ENCODE measurements around the gene AARS2. TPM values are rescaled to one million over a fixed set of nuclear protein-coding genes. Genes with fewer than 3 reads are reported as not detected.

Gene AARS2
- total RNA-seq: 10 to 100 TPM in 1 of 2 donors, 1 to 10 TPM in 1; 9.6 to 17.8 TPM

GRCh38 chr6:44312901-44313788 lies at the start of gene AARS2:
Gene AARS2 (minus strand): TSS chr6:44313347. CDS start chr6:44313323, 24 bp downstream.
- no peaks in the 10 kb centered on the region for H3K9me3 ChIP-seq
- no peaks in the 10 kb centered on the region for H3K27me3 ChIP-seq
- peak within 1 kb of the TSS; percentile 54 to 97 for H3K4me3 ChIP-seq
- 2 to 4% methylated on average over 17 to 50 of the region's 52 CpGs for WGBS, 2 donors
- TF ChIP-seq POLR2A (IDR thresholded peaks at IDR 0.05) (peak; percentile 70 to 93 (median 89)), CTCF (IDR thresholded peaks at IDR 0.05) (peak; percentile 91 to 98 (median 96))
- H3K36me3 ChIP-seq (replicated peaks in 1 of 2; ENCODE audit: insufficient read depth in 1 of 2, low read depth in 2 of 2): peaks cover 11 to 17% of the 10 kb centered on the region in 2 donors
- ATAC-seq (peak; percentile 99), DNase-seq (peak; percentile 89 to 92 (median 90))
- peak within 1 kb of the TSS; percentile 21 to 75 (median 70) for H3K27ac ChIP-seq
- intact Hi-C loops (cut with DNase I): no loop called here
- peaks cover 10% of the 10 kb centered on the region for H3K4me1 ChIP-seq

GRCh38 chr6:44361947-44362346 lies 48.8 kb upstream of the AARS2 start:
- ATAC-seq (no peak), DNase-seq (no peak)
- Histone ChIP-seq H3K27ac (no peak overlapping the region), H3K4me1 (no peaks in the 10 kb centered on the region), H3K4me3 (no peak overlapping the region), H3K36me3 (replicated peaks in 1 of 2; ENCODE audit: insufficient read depth in 1 of 2, low read depth in 2 of 2) (no peaks in the 10 kb centered on the region), H3K27me3 (no peaks in the 10 kb centered on the region), H3K9me3 (no peaks in the 10 kb centered on the region)
- no peak for TF ChIP-seq CTCF (IDR thresholded peaks at IDR 0.05)
- WGBS, 2 donors: 60% methylated on average over 6 of the region's 6 CpGs
- intact Hi-C loops (cut with DNase I): no loop called here

GRCh38 chr6:44359973-44360372 lies 46.8 kb upstream of the AARS2 start:
- ATAC-seq (no peak), DNase-seq (no peak)
- Histone ChIP-seq H3K4me3 (no peak overlapping the region), H3K36me3 (replicated peaks in 1 of 2; ENCODE audit: insufficient read depth in 1 of 2, low read depth in 2 of 2) (no peaks in the 10 kb centered on the region), H3K4me1 (no peaks in the 10 kb centered on the region), H3K27ac (no peak overlapping the region), H3K27me3 (no peaks in the 10 kb centered on the region), H3K9me3 (no peaks in the 10 kb centered on the region)
- 70 to 78% methylated on average over 3 of the region's 3 CpGs for WGBS, 2 donors
- intact Hi-C loops (cut with DNase I): no loop called here
- no peak for TF ChIP-seq POLR2A (IDR thresholded peaks at IDR 0.05)
- no peak for TF ChIP-seq CTCF (IDR thresholded peaks at IDR 0.05)

GRCh38 chr6:44356487-44356886 lies 43.3 kb upstream of the AARS2 start:
- WGBS, 2 donors: 35 to 47% methylated on average over 1 of the region's 1 CpG
- ATAC-seq: no peak
- Histone ChIP-seq H3K4me3 (no peak overlapping the region), H3K27me3 (no peaks in the 10 kb centered on the region), H3K9me3 (no peaks in the 10 kb centered on the region), H3K36me3 (replicated peaks in 1 of 2; ENCODE audit: insufficient read depth in 1 of 2, low read depth in 2 of 2) (no peaks in the 10 kb centered on the region), H3K27ac (no peak overlapping the region), H3K4me1 (no peaks in the 10 kb centered on the region)
- intact Hi-C loops (cut with DNase I): no loop called here
- no peak for TF ChIP-seq CTCF (IDR thresholded peaks at IDR 0.05)
- TF ChIP-seq POLR2A (IDR thresholded peaks at IDR 0.05): no peak
- no peak for DNase-seq

All from body of pancreas (tissue), 4 donors.